HepG2 (cell line): Measurements from ENCODE around the gene TFG. TPM values are rescaled to one million over a fixed set of nuclear protein-coding genes. Genes with fewer than 3 reads are reported as not detected.

ENCODE experiments used
- ATAC-seq: fragments of 200-7000 bp; cut with Tn5 transposase; 3 replicates; pipeline ENCODE4 v1.9.1; 2020; ENCODE audit warnings: mild to moderate bottlenecking, moderate library complexity
- BruUV-seq: library from RNA; stranded (reverse); fragments of 400-500 nt; replicated peaks from 2 replicates; lab custom pipeline; 2021; lab: Mats Ljungman, UMichigan
- CTCF ChIA-PET: fragments of 300-600 bp; formaldehyde crosslinking; extraction: SDS; loops from one replicate; lab custom pipeline; 2021; ENCODE audit warnings: low total read pairs, inconsistent platforms, low intra/inter-chr PET ratio; lab: Yijun Ruan, JAX
- POLR2A ChIA-PET: fragments of 350-600 bp; sonication (Branson Sonifier 250); formaldehyde crosslinking; loops from one replicate; lab custom pipeline; 2020; ENCODE audit warnings: antibody characterized with exemption, inconsistent platforms; lab: Yijun Ruan, JAX
- DNase-seq: peaks from one replicate; pipeline ENCODE4 v3.0.0-alpha.2; 2015; ENCODE audit warnings: low spot score
- FAIRE-seq: peaks from 3 replicates; lab custom pipeline; 2011; peaks lifted over from hg19 to GRCh38; lab: Jason Lieb, UNC
- H2AFZ ChIP-seq: one replicate; pipeline ENCODE4 v1.6.1; 2011; ENCODE audit warnings: low read length, inconsistent platforms
- H3K27ac ChIP-seq: fragments of 300-600 bp; 3 replicates; pipeline ENCODE4 v1.8.0; 2011; ENCODE audit warnings: mixed run types, mild to moderate bottlenecking, mixed read lengths, low read length, inconsistent platforms; ENCODE audit not compliant: insufficient read depth; ENCODE audit errors: extremely low read length
- H3K27me3 ChIP-seq, 2 experiments: fragments of 200-600 bp in 1 of 2; 2 replicates in 1 of 2; 3 replicates in 1 of 2; pipeline versions ENCODE4 v1.6.0 to v1.8.0; 2011; ENCODE audit warnings: low read length in 2 of 2, mild to moderate bottlenecking in 2 of 2, moderate library complexity in 2 of 2, inconsistent platforms in 1 of 2; ENCODE audit not compliant: insufficient read depth in 2 of 2, control insufficient read depth in 1 of 2
- H3K36me3 ChIP-seq, 2 experiments: fragments of 200-600 bp in 1 of 2; replicated peaks in 1 of 2; 2 replicates in 1 of 2; 3 replicates in 1 of 2; pipeline versions ENCODE4 v1.5.1 to v1.8.0; 2011; ENCODE audit warnings: low read length in 2 of 2, inconsistent platforms in 1 of 2; ENCODE audit not compliant: insufficient read depth in 2 of 2, control insufficient read depth in 1 of 2
- H3K4me1 ChIP-seq: 2 replicates; pipeline ENCODE4 v1.5.1; 2012; ENCODE audit warnings: low read length, inconsistent platforms; ENCODE audit not compliant: insufficient read depth
- H3K4me2 ChIP-seq: 2 replicates; pipeline ENCODE4 v1.6.0; 2011; ENCODE audit warnings: low read depth, low read length, inconsistent platforms
- H3K4me3 ChIP-seq, 3 experiments: fragments of 200-600 bp in 1 of 3; sonication (generic), shearing (Covaris generic) in 1 of 3; replicated peaks in 1 of 3; 2 replicates each; pipeline ENCODE4 v1.5.1; 2011 to 2016; ENCODE audit warnings: low read length in 3 of 3, inconsistent platforms in 2 of 3, low read depth in 2 of 3, mild to moderate bottlenecking in 2 of 3, control low read depth in 1 of 3, mixed read lengths in 1 of 3; ENCODE audit not compliant: insufficient read depth in 1 of 3
- H3K79me2 ChIP-seq: one replicate; pipeline ENCODE4 v1.6.1; 2011; ENCODE audit warnings: low read length, inconsistent platforms; ENCODE audit not compliant: insufficient read depth
- H3K9ac ChIP-seq: 2 replicates; pipeline ENCODE4 v1.6.0; 2011; ENCODE audit warnings: mild to moderate bottlenecking, low read depth, low read length, inconsistent platforms; ENCODE audit not compliant: insufficient read depth
- H3K9me3 ChIP-seq: 2 replicates; pipeline ENCODE4 v1.5.1; 2012; ENCODE audit warnings: mild to moderate bottlenecking, low read length
- H4K20me1 ChIP-seq: 2 replicates; pipeline ENCODE4 v1.6.0; 2011; ENCODE audit warnings: inconsistent platforms, mild to moderate bottlenecking, low read length, moderate library complexity; ENCODE audit not compliant: insufficient read depth
- CERS6 ChIP-seq: sonication (generic); formaldehyde crosslinking; IDR thresholded peaks from 2 replicates; pipeline ENCODE4 v1.5.0; 2020; ENCODE audit warnings: missing genetic modification reagents
- MIER2 ChIP-seq: IDR thresholded peaks from 2 replicates; pipeline ENCODE4 v1.6.1; 2016; ENCODE audit warnings: missing biosample characterization, missing genetic modification reagents
- WGBS: methylation state at CpG from one replicate; pipeline ENCODE4 v1.1.6; 2017; ENCODE audit warnings: low lambda C conversion rate; 5-methylcytosine and 5-hydroxymethylcytosine counted together
- in situ Hi-C: cut with HindIII; loops from 2 replicates; pipeline ENCODE4 v1.10.0; 2017; ENCODE audit warnings: low pct_unique_long_range_greater_than_20kb; ENCODE audit not compliant: extremely low pct_ligation_motif_present
- intact Hi-C: fragments of 100-400 bp; cut with micrococcal nuclease; formaldehyde crosslinking; loops from one replicate; pipeline ENCODE4 v1.10.0; 2022; ENCODE audit not compliant: unreplicated experiment
- polyA plus RNA-seq, 8 experiments: library from polyadenylated mRNA; depleted of rRNA in 3 of 8; stranded (reverse) in 7 of 8; unstranded in 1 of 8; fragments of >200 nt; fragmentation: Illumina TruSeq in 4 of 8; extraction: Trizol in 4 of 8; gene quantifications; 2 replicates each; pipeline versions ENCODE4 v1.2.1 to v1.2.3, GENCODE V29; 2011 to 2016; ENCODE audit warnings: low read depth in 4 of 8, missing spikeins in 1 of 8, mixed read lengths in 1 of 8; ENCODE audit not compliant: insufficient read depth in 1 of 8
- total RNA-seq, 5 experiments: library from RNA; depleted of rRNA; stranded (reverse); fragments of >200 nt; fragmentation: Illumina TruSeq; extraction: Trizol; gene quantifications; 2 replicates each; pipeline ENCODE4 v1.2.3, GENCODE V29; 2016; ENCODE audit warnings: low read depth in 1 of 5
- TF ChIP-seq, protein P1 (sequence below), 2 experiments: fragments of 450-650 bp in 1 of 2; sonication (generic) in 1 of 2; formaldehyde crosslinking in 1 of 2; IDR thresholded peaks; 2 replicates each; pipeline versions ENCODE4 v1.6.1 to v1.8.0; 2016 to 2022; ENCODE audit warnings: antibody characterized with exemption in 1 of 2, mild to moderate bottlenecking in 1 of 2, missing genetic modification reagents in 1 of 2

Gene TFG
- total and polyA plus RNA-seq, 2 of the 13 experiments (the other 11 are each of a cell fraction or from before 2014, with no cell fraction given), result 53.6 to 71.7 TPM

- CTCF ChIA-PET, result no interaction called here
- no TSS peak for BruUV-seq
- Histone ChIP-seq H2AFZ (no peak overlapping the region), H3K4me3 (no peak overlapping the region), H3K27ac (no peak overlapping the region), H3K4me2 (no peak overlapping the region)
- no peak for TF ChIP-seq CERS6 (CRISPR knock-in tag)
- TF ChIP-seq, protein P1, sequence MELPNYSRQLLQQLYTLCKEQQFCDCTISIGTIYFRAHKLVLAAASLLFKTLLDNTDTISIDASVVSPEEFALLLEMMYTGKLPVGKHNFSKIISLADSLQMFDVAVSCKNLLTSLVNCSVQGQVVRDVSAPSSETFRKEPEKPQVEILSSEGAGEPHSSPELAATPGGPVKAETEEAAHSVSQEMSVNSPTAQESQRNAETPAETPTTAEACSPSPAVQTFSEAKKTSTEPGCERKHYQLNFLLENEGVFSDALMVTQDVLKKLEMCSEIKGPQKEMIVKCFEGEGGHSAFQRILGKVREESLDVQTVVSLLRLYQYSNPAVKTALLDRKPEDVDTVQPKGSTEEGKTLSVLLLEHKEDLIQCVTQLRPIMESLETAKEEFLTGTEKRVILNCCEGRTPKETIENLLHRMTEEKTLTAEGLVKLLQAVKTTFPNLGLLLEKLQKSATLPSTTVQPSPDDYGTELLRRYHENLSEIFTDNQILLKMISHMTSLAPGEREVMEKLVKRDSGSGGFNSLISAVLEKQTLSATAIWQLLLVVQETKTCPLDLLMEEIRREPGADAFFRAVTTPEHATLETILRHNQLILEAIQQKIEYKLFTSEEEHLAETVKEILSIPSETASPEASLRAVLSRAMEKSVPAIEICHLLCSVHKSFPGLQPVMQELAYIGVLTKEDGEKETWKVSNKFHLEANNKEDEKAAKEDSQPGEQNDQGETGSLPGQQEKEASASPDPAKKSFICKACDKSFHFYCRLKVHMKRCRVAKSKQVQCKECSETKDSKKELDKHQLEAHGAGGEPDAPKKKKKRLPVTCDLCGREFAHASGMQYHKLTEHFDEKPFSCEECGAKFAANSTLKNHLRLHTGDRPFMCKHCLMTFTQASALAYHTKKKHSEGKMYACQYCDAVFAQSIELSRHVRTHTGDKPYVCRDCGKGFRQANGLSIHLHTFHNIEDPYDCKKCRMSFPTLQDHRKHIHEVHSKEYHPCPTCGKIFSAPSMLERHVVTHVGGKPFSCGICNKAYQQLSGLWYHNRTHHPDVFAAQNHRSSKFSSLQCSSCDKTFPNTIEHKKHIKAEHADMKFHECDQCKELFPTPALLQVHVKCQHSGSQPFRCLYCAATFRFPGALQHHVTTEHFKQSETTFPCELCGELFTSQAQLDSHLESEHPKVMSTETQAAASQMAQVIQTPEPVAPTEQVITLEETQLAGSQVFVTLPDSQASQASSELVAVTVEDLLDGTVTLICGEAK (IDR thresholded peaks at IDR 0.05), result no peak
- TF ChIP-seq, protein P1 (CRISPR knock-in tag; IDR thresholded peaks at IDR 0.05), result peak; percentile 74; the same call in 1 of the 2 replicates
- TF ChIP-seq MIER2 (CRISPR knock-in tag), result no peak
- TF ChIP-seq, all 625 proteins: peak for 1
- no peak for DNase-seq
- in situ Hi-C loops (no loop called here), intact Hi-C loops (no loop called here)
- H3K9me3 ChIP-seq, result 0 out of 2 replicates have a peak, but pooled peaks cover 4% of the 10 kb centered on the region
- FAIRE-seq, result no peak
- no peaks in the 10 kb centered on the region for H3K27me3 ChIP-seq
- H3K36me3 ChIP-seq, result no peaks in the 10 kb centered on the region
- no peaks in the 10 kb centered on the region for H3K79me2 ChIP-seq
- 0% methylated on average over 3 of the region's 3 CpGs for WGBS
- no peaks in the 10 kb centered on the region for H4K20me1 ChIP-seq
- no peak overlapping the region for H3K9ac ChIP-seq
- POLR2A ChIA-PET, result no interaction called here
- H3K4me1 ChIP-seq, result no peaks in the 10 kb centered on the region
- no peak for ATAC-seq
Measured at GRCh38 chr3:100783619-100784018, 74.3 kb downstream of the TFG start.
